ENCODE data around the gene BFSP1.

The BFSP1 gene

DNA sequence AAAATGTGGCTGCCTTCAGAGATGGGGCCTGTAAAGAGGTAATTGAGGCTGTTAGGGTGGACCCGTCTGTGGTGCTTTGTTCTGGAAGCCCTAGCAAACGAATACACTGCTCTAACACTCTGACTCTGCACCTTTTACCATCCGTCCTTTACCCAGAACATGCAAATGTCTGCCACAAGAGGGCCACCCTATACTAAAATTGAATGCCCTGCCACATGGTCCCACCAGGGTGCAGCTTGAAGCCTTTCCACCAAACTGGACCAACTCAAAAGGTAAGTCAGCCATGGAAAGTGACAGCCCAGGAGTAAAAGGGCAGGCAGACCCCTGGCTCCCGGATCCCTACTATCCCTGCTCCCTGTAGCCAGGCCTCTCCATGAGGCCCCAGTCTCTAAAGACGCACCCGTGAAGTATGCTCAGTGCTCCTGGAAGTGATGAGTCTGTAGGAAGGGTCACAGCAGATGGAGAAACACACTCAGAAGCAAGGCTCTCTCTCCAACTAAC lies 5.8 kb upstream of the BFSP1 start:
- no peak overlapping the region for H3K4me3 ChIP-seq (ENCODE audit: control insufficient read depth, low read depth, low read length)
- DNase-seq (ENCODE audit: low read depth): no peak
- TF ChIP-seq, protein P1, sequence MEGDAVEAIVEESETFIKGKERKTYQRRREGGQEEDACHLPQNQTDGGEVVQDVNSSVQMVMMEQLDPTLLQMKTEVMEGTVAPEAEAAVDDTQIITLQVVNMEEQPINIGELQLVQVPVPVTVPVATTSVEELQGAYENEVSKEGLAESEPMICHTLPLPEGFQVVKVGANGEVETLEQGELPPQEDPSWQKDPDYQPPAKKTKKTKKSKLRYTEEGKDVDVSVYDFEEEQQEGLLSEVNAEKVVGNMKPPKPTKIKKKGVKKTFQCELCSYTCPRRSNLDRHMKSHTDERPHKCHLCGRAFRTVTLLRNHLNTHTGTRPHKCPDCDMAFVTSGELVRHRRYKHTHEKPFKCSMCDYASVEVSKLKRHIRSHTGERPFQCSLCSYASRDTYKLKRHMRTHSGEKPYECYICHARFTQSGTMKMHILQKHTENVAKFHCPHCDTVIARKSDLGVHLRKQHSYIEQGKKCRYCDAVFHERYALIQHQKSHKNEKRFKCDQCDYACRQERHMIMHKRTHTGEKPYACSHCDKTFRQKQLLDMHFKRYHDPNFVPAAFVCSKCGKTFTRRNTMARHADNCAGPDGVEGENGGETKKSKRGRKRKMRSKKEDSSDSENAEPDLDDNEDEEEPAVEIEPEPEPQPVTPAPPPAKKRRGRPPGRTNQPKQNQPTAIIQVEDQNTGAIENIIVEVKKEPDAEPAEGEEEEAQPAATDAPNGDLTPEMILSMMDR (IDR thresholded peaks at IDR 0.05; ENCODE audit: control insufficient read depth, insufficient read depth, low read depth, low read length, missing control alignments): peak; percentile 92

- TF ChIP-seq, protein P1 (IDR thresholded peaks at IDR 0.05; ENCODE audit: control insufficient read depth, insufficient read depth, low read depth, low read length, missing control alignments): no peak
These were observed 2.9 kb upstream of the BFSP1 start for GRCh38 chr20:17534077-17534476.

DNA sequence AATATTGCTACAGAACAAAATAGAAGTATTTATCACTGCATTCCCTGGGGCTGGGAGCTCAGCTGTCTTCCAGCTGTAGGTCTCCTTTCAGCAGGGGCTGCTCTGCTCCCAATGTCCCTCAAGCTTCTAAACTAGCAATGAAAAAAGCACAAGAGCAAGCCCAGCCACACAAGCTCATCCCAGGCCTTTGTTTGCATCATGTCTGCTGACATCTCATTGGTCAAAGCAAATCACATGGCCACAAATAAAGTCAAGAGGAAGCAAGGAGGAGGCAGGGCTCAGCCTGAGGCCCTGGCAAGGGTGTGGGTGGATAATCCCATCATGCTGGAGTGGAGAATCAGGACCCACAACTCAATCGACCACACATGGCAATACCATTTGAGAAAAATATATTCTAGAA lies 2.2 kb upstream of the BFSP1 start:
- H3K4me3 ChIP-seq (ENCODE audit: control insufficient read depth, low read depth, low read length): no peak overlapping the region
- TF ChIP-seq, protein P1 (IDR thresholded peaks at IDR 0.05; ENCODE audit: control insufficient read depth, insufficient read depth, low read depth, low read length, missing control alignments): no peak
- peak; percentile 40 for DNase-seq (ENCODE audit: low read depth)

More at GRCh38 chr20:17534077-17534476, 2.9 kb upstream of the BFSP1 start:
- no peak for DNase-seq (ENCODE audit: low read depth)
- no peak overlapping the region for H3K4me3 ChIP-seq (ENCODE audit: control insufficient read depth, low read depth, low read length)

- peak overlapping the region; percentile 47 for H3K4me3 ChIP-seq (ENCODE audit: control insufficient read depth, low read depth, low read length)
- DNase-seq (ENCODE audit: low read depth): no peak
- TF ChIP-seq, protein P1 (IDR thresholded peaks at IDR 0.05; ENCODE audit: control insufficient read depth, insufficient read depth, low read depth, low read length, missing control alignments): no peak
These were observed 466 bp upstream of the BFSP1 start for GRCh38 chr20:17531665-17532025.

- TF ChIP-seq, protein P1 (IDR thresholded peaks at IDR 0.05; ENCODE audit: control insufficient read depth, insufficient read depth, low read depth, low read length, missing control alignments): no peak
- DNase-seq (ENCODE audit: low read depth): no peak
- H3K4me3 ChIP-seq (ENCODE audit: control insufficient read depth, low read depth, low read length): no peak overlapping the region
These were observed 1.0 kb downstream of the BFSP1 start for GRCh38 chr20:17530153-17530552.

- no peak overlapping the region for H3K4me3 ChIP-seq (ENCODE audit: control insufficient read depth, low read depth, low read length)
- TF ChIP-seq, protein P1 (IDR thresholded peaks at IDR 0.05; ENCODE audit: control insufficient read depth, insufficient read depth, low read depth, low read length, missing control alignments): no peak
- DNase-seq (ENCODE audit: low read depth): no peak
These were observed 1.6 kb downstream of the BFSP1 start for GRCh38 chr20:17529586-17529985.

DNA sequence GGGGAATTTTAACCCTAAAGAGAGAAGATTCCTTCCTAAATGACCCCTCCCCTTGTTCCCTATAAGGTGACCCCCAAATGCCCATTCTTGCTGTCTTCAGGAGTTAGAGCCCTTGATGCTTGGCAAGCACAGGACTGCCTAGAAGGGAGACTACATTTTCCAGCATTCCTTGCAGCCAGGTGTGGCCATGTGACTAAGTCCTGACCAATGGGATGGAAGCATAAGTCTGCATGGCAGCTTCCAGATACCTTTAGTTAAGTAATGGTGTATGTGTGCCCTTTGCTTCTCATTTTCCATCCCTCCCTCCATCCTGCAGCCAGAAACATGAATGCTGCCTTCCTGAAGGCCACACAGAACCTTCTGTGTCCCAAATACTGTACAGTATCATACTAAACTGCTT lies 5.5 kb downstream of the BFSP1 start:
- H3K4me3 ChIP-seq (ENCODE audit: control insufficient read depth, low read depth, low read length): no peak overlapping the region
- TF ChIP-seq, protein P1 (IDR thresholded peaks at IDR 0.05; ENCODE audit: control insufficient read depth, insufficient read depth, low read depth, low read length, missing control alignments): no peak
- DNase-seq (ENCODE audit: low read depth): no peak

Measured in AG09309 (cell line).